ENCODE results near the gene CETP. TPM values are rescaled to one million over a fixed set of nuclear protein-coding genes. Genes with fewer than 3 reads are reported as not detected.
A peak's percentile ranks its signal among the peaks of the same experiment; 100 is the strongest.

The CETP gene, protein sequence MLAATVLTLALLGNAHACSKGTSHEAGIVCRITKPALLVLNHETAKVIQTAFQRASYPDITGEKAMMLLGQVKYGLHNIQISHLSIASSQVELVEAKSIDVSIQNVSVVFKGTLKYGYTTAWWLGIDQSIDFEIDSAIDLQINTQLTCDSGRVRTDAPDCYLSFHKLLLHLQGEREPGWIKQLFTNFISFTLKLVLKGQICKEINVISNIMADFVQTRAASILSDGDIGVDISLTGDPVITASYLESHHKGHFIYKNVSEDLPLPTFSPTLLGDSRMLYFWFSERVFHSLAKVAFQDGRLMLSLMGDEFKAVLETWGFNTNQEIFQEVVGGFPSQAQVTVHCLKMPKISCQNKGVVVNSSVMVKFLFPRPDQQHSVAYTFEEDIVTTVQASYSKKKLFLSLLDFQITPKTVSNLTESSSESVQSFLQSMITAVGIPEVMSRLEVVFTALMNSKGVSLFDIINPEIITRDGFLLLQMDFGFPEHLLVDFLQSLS
- total RNA-seq (2021; fragmentation: NEBNext Ultra II Directional; extraction: Animal tissue kit (Norgen Biotek cat#: 25700)): not detected
- long read RNA-seq: 0 reads

DNA sequence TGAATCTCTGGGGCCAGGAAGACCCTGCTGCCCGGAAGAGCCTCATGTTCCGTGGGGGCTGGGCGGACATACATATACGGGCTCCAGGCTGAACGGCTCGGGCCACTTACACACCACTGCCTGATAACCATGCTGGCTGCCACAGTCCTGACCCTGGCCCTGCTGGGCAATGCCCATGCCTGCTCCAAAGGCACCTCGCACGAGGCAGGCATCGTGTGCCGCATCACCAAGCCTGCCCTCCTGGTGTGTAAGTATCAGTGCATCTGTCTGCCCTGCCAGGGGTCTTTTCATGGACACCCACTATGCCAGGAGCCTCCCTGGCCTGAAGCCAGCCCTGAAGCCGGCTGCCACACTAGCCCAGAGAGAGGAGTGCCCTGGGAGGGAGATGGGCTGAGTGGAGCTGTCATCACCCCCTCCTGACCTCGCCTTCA lies at the start of gene CETP:
TSS of gene CETP (plus strand) at position 100 of the 431 bp plus-strand sequence. CDS start at position 130, 30 bp downstream.
- H3K4me1 Mint-ChIP-seq (ENCODE audit: low read depth): peaks cover 36% of the 10 kb centered on the region
- TF ChIP-seq, protein P1, sequence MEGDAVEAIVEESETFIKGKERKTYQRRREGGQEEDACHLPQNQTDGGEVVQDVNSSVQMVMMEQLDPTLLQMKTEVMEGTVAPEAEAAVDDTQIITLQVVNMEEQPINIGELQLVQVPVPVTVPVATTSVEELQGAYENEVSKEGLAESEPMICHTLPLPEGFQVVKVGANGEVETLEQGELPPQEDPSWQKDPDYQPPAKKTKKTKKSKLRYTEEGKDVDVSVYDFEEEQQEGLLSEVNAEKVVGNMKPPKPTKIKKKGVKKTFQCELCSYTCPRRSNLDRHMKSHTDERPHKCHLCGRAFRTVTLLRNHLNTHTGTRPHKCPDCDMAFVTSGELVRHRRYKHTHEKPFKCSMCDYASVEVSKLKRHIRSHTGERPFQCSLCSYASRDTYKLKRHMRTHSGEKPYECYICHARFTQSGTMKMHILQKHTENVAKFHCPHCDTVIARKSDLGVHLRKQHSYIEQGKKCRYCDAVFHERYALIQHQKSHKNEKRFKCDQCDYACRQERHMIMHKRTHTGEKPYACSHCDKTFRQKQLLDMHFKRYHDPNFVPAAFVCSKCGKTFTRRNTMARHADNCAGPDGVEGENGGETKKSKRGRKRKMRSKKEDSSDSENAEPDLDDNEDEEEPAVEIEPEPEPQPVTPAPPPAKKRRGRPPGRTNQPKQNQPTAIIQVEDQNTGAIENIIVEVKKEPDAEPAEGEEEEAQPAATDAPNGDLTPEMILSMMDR (IDR thresholded peaks at IDR 0.05): no peak
- peaks cover 3% of the 10 kb centered on the region; the same call in 1 of the 2 replicates for H3K36me3 Mint-ChIP-seq (ENCODE audit: low read depth)
- no peak within 1 kb of the TSS; the same call in 1 of the 2 replicates for H3K27ac Mint-ChIP-seq
- no peak for DNase-seq
- peaks cover 3% of the 10 kb centered on the region for H3K27me3 Mint-ChIP-seq (ENCODE audit: insufficient read depth)
- no peak within 1 kb of the TSS for H3K4me3 Mint-ChIP-seq
- H3K9me3 Mint-ChIP-seq: peaks cover 4% of the 10 kb centered on the region; the same call in 1 of the 2 replicates

DNA sequence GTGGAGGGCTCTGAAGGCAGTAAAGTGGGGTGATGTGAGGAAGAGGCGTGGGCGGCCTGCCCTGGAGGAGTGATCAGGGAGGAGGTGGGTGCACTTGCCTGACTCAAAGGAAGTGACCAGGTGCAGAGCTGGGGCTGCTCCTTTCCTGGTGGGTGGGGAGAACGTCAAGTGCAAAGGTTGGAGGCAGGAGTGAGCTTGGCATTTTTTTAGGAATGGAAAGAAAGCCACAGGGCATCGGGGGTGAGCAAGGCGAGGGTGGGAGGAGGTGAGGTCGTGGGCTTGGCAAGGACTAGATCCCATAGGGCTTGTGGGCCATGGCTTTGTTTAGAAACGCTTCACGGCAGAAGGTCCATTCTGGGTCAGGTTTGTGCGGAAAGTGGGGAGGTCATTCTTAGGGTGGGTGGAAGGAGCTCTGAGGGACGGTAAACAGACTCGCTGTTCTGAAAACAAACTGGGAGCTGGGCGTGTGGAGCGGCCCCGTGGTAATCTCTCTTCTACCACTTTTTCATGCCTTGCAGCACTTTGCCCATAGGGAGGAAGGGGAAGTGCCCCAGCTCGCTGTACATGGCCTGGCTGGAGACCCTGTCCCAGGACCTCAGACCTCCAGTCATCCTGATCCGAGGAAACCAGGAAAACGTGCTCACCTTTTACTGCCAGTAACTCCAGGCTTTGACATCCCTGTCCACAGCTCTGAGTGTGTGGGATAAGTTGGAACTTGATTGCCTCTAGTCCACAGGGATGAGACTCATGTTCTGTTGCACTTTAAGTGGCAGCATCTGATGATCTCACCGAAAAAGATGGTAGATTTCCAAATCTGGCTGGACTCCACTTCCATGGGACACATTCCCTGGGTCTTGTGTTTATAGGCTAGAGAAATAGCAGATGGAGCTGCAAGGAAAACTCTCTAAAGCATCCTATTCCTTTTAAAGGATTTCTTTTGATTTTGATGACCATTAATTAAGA lies 48.7 kb upstream of the CETP start:
- no peak overlapping the region for H3K4me3 Mint-ChIP-seq
- H3K36me3 Mint-ChIP-seq (ENCODE audit: low read depth): no peaks in the 10 kb centered on the region
- no peaks in the 10 kb centered on the region for H3K9me3 Mint-ChIP-seq
- peaks cover 49% of the 10 kb centered on the region for H3K4me1 Mint-ChIP-seq (ENCODE audit: low read depth)
- DNase-seq: peak; percentile 69
- peak overlapping the region; percentile 33; the same call in 1 of the 2 replicates for H3K27ac Mint-ChIP-seq
- peaks cover 9% of the 10 kb centered on the region for H3K27me3 Mint-ChIP-seq (ENCODE audit: insufficient read depth)
- TF ChIP-seq, protein P1 (IDR thresholded peaks at IDR 0.05): no peak

DNA sequence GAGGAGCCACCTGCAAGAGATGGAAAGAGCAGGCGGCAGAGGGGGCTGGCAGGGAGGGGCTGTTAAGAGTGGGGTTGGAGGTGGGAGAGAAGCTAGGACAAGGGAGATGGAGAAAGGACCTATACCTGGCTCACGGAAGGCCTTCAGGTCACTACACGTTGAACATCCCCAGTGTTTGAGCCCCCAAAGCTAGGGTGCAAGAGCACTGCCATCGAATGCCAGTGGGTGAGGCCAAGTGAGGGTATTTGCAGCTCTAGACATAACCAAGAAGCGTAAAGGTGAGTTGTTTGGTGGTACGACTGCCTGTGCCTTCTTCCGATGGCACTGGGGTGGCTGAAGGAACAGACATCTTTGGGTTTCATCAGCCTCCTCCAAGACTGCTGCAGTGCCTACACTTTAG lies 46.9 kb upstream of the CETP start:
- H3K9me3 Mint-ChIP-seq: no peaks in the 10 kb centered on the region
- no peak overlapping the region for H3K4me3 Mint-ChIP-seq
- H3K27me3 Mint-ChIP-seq (ENCODE audit: insufficient read depth): peaks cover 8% of the 10 kb centered on the region
- H3K27ac Mint-ChIP-seq: no peak overlapping the region
- H3K36me3 Mint-ChIP-seq (ENCODE audit: low read depth): no peaks in the 10 kb centered on the region
- no peak for DNase-seq
- TF ChIP-seq, protein P1 (IDR thresholded peaks at IDR 0.05): no peak
- H3K4me1 Mint-ChIP-seq (ENCODE audit: low read depth): peaks cover 40% of the 10 kb centered on the region

DNA sequence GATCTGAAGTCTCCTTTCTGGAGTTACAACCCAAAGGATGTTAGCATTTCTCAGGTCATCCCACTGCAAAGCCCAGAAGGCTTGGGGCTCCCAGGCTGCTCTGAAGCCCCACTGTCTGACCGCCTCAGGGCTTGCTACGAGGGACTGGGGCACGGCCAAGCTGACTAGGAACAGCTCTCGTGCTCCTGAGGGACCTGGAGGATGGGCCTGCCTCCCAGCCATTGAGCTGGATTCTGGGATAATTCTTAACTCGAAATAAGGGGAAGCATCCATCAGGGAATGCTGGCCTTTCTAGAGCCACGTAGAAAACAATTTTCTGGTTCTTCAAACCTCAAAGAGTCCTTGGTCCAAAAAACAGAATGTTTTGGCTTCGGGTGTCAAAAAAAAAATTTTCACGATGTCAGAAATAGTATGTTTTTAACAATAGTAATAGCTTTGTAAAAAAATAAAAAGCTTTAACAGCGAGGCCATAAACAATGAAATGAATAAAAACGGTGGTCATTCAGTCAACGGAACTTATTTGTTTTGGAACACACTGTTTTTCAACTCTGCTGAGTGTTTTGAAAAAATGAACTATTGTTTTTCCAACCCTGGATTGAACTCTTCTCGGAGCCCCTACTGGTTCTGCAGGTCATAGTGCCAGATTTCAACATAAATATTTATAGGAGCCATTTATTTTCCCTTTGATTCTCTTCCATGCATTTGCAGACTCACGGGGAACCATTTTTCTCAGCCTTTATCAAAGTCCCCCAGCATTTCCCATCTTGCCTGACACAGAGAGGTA lies 46.2 kb upstream of the CETP start:
- Mint-ChIP-seq H3K4me3 (no peak overlapping the region), H3K4me1 (ENCODE audit: low read depth) (peaks cover 34% of the 10 kb centered on the region), H3K9me3 (no peaks in the 10 kb centered on the region), H3K27me3 (ENCODE audit: insufficient read depth) (peaks cover 11% of the 10 kb centered on the region), H3K36me3 (ENCODE audit: low read depth) (no peaks in the 10 kb centered on the region), H3K27ac (no peak overlapping the region)
- DNase-seq: no peak
- TF ChIP-seq, protein P1 (IDR thresholded peaks at IDR 0.05): no peak

All from HFFc6 (cell line).